DMS79 (cell line): Measurements from ENCODE around the gene TMTC1.
"Not testable (repeated sequence)": the region's sequence is repeated elsewhere in the genome, so short reads cannot be mapped to it uniquely, and the experiment has no call there.

Experiments used
- DNase-seq: peaks from one replicate; lab custom pipeline; 2025; lab: John Stamatoyannopoulos, UW

Gene TMTC1

DNA sequence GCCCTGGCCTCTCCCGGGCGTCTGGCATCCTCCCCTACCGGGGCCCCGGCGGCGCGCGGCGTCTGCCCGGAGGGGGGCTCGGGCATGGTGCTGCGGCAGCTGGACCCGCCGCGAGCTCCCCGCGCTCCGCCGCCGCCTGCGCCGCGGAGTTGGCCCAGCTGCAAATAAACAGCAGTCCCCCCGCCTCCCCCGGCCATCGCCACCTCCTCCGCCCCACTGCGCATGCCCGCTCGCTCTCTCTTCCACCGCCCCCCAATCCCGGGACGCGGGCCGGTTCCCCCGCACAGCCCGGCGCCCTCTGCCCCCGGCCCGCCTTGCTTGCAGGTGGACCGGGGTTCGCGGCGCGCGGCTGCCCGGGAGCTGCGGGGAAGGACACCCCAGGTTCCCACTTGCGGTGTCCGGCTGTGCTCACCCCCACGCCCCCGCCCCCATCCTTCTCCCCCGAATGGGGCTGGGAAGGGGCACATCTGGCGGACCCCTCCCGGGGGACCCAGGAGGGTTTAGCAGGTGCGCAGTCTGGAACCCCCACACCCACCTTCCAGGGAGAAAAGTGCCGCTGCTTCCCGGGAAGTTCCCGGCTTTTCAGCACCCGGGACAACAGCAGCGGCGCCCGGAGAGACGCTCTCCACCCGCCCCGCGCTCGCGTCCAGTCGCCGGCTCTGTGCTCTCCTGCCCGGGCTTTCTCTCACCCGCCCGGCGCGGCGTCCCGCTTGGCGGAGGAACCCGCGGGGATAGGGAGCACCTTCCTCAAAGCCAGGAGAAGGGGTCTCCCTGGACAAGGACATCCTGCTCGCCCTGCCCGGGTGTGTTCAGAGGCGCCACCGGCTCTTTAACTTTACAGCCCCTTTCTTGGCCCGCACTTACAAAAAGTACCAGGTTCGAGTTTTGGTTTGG lies at the start of gene TMTC1:
TSS of gene TMTC1 (minus strand) at position 170 of the 894 bp plus-strand sequence. CDS start 191 bp downstream, outside the sequence.
- no peak for DNase-seq

DNA sequence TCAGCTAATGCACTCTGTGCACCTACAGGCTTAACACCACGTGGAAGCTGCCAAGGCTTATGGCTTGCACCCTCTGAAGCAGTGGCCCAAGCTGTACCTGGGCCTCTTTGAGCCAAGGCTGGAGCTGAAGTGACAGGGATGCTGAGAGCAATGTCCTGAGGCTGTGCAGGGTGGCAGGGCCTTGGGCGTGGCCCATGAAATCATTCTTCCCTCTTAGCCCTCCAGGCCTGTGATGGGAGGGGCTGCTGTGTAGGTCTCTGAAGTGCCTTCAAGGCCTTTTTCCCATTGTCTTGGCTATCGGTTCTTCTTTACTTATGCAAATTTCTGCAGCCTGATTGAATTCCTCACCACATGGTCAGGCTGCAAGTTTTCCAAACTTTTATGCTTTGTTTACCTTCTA lies 47.4 kb upstream of the TMTC1 start:
- DNase-seq, result no peak

DNA sequence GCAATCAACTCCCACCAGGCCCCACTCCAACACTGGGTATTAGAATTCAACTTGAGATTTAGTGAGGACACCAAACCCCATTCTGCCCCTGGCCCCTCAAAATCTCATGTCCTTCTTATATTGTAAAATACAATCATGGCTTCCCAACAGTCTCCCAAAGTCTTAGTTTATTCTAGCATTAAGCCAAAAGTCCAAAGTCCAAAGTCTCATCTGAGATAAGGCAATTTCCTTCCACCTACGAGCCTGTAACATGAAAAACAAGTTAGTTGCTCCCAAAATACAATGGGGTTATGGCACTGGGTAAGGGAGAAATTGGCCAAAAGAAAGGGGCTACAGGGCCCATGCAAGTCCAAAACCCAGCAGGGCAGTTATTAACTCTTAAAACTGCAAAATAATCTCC lies 46.6 kb upstream of the TMTC1 start:
- DNase-seq, result no peak

DNA sequence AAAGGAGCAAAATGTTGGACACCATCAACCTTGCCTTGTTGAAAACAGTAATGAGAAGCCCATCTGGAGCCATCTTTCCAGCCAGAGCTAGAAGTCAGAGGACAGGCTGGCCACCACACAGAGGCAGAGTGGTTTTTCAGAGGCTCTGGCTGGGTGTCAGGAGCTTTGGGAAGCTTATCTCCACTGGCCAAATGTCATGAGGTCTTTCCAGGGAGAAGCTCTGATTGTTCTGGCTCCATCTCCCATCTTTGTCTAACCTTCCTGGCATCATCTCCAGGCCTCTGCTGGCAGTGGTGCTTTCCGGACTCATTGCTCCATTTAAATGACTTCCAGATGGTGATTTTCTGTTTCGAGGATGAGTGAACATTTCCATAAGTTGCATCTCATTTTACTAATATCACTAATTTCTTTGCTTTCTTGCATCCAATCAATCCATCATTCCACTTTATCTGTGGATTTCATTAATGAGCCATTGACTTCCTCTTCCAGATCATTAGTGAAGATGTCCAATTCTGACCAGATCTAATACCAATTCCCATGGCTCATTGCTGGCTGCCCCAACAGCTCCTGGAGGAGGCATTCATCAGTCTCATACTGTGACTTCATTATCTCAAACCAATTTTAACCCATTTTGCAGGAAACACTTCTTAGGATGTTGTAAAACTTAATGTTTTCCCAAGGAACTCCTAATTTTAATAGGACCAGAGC lies 35.3 kb upstream of the TMTC1 start:
- DNase-seq, result no peak

DNA sequence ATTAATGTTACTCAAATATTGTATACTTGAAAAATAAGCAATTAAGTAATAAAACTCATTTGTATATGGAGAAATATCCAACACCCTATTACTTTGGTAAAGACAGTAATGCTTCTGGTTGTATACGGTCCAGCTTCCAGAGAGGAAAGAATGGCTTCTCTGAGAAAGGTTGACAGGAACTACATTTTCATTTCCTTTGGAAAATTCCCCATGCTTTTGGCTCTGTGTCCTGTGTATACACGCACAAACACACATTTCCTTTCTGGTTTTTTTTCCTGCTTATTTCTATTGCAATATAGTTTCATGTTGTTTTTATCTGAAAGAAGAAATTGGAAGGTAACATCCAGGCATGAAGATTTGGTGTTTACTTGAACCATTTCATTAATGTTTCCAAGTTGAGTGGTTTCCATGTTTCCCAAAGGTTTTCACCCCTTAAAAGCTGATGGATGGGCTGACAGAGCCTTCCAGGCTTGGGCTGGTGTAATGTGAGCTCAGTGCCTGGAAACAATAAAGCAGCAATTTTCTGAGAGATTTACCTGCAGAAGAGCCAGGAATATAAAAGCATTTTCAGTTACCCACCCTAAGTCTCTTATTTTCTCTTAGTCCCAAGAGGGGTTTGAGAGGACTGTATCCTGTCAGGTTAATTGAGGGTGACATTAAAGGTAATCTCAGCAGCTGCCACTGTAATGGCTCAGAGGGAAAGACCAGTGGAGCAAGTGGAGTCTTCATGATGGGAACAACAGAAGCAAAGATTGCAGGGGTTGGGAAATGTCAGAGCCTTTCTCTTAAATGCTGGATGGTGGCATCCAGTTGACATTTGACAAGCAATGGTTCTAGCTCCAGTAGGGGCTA lies 33.4 kb upstream of the TMTC1 start:
- no peak for DNase-seq

DNA sequence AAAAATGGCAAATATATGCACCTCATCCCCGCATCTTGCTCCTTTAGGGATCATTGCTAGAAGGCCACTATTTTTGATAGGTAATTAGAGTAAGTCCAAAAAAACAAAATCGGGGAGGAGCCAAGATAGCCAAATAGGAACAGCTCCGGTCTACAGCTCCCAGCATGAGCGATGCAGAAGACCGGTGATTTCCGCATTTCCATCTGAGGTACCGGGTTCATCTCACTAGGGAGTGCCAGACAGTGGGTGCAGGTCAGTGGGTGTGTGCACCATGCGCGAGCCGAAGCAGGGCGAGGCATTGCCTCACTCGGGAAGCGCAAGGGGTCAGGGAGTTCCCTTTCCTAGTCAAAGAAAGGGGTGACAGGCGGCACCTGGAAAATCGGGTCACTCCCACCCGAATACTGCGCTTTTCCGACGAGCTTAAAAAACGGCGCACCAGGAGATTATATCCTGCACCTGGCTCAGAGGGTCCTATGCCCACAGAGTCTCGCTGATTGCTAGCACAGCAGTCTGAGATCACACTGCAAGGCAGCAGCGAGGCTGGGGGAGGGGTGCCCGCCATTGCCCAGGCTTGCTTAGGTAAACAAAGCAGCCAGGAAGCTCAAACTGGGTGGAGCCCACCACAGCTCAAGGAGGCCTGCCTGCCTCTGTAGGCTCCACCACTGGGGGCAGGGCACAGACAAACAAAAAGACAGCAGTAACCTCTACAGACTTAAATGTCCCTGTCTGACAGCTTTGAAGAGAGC lies 26.0 kb upstream of the TMTC1 start:
- DNase-seq, result not testable (repeated sequence)

DNA sequence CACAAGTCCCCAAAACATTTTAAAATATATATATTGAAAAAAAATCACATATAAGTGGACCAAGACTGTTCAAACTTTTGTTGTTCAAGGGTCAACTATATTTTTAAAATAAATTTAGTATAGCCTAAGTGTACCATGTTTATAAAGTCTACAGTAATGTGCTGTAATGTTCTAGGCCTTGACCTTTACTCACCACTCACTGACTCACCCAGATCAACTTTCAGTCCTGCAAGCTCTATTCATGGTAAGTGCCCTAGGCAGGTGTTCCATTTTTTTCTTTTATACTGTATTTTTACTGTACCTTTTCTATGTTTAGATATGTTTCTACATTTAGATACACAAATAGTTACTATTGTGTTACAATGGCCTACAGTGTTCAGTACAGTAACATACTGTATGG lies 23.4 kb upstream of the TMTC1 start:
- DNase-seq, result no peak

DNA sequence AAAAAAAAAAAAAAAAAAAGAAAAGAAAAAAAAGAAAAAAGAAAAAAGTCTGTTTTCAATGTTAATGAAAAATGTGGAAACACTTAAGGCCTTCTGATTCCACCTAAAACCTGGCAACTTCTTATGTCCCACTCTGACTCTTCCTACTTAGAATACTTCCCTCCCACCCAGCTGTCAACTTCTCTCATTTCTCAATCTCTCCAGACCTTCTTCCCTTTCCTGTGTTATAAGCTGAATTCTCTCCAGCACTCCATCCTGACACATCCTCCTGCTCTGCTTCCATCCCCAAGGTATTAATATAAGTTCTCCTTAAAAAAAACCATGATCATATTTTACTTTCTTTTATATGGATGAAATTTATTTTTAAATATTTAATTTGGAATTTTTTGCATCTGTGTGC lies 20.3 kb upstream of the TMTC1 start:
- no peak for DNase-seq

DNA sequence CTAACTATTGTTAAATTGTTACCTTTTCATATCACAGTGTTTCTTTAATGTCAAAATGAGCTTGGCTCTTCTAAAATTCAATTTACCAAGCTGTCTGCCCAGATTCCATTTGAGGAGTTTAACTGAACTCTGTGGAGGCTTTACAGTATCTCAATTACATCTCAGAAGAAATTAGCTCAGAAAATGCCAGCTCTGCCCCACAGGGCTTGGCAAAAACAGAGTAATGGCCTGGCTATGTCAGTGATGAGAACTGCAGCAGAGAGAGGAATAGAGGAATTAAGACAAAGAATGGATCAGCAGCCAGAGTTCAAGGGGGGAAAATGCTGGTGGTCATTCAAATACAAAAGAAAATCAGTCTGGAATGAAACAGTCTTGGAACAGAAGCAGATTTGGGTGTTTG lies 15.8 kb upstream of the TMTC1 start:
- no peak for DNase-seq

DNA sequence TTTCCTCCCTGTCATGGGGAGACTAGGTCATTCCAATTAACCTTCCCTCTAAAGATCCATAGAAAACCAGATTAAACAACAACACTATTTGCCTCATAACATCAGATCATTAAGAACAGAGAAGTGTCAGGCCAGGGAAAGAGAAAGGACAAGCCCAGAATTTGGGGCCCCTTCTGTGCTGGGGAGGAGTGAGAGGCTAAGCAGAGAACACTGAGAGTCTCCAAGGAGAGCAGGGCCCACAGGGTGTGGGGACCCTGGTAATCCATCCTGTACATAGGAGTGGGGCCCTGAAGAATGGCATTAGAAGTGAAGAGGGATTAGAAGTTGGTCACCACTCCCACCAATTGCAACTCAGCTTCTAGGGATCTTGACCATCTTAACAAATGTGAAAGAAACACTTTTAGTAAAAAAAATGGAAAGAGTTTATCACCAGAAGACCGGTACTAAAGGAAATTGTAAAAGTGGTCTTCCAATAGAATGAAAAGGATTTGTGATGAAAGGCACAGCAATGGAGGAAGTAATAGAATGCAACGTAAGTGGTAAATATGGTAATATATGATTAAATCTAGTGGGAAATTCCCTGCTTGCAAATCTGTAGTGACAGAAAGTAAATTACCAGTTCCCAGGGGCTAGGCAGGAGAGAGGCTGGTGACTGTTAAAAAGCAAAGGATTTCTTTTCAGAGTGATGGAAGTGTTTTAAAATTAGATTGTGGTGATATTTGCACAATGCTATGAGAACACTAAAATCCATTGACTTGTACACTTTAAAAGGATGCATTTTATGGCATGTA lies 14.0 kb upstream of the TMTC1 start:
- no peak for DNase-seq

DNA sequence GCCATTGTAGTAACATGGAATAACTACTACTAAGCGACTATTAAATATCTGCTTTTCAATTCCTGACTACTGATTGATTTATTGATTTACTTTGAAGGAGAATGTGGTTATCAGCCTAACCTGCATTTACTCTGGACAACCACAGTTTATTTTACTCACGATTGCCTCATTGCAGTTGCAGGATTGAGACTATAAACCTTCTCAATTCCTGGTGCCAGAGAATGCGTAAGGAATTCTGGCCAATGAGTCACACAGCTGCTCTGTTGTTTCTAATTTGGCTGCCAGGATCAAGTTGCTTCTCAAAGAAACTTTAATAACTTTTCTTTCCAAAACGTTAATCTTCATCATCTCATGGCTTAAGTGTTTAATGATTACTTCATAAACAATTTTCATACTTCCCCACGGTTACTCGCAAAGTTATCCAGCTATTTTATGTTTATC lies 13.1 kb upstream of the TMTC1 start:
- no peak for DNase-seq

DNA sequence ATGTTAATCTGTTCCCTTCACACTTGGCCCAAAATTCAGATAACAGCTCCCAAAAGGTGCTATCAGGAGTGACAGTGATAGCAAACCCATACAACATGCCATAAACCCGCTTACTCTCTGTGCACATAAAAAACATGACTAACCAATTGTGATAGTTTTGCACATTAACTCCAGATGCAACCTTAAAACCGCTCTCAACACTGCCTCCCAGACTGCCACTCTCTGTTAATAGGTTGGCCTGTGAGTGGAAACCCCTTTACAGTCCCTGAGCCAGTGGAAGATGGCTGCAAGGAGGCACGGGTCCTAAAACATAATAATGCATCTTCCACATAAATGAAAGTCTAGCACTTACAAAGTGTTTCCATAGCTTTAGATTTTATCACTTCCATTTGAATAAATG lies 12.0 kb upstream of the TMTC1 start:
- no peak for DNase-seq

DNA sequence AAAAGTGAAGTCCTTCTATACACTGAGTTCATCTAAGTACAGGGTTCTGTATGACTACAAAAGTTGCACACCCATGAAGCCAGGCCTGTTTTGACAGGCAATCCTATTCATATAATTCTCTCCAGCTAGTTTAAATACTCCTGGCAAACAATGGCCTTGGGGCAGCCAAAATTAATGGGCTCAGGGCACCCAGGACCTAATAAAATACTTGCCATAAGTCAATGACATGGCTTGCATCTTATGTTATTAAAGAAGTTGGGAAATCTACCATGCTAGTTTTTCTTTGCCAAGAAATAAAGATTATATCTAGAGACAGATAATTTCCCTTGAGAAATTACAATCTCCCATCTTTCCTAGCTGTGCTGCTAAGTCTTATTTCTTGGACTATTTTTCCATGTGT lies 11.1 kb upstream of the TMTC1 start:
- DNase-seq, result no peak

DNA sequence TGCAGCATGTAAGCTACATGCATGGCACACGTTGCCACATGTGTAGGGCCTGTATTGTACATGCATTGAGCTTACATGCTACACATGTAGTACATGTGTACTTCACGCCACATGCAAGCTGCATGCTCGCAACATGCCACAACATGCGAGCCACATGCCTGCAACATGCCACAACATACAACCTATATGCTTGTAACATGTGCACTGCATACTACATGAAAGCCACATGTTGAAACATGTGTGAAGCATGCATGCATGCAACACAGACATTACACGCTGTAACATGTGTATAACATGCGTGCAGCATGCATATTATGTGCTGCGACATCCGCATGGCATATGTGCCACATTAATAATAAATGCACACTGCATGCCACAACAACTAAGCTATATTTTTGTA lies 9.1 kb upstream of the TMTC1 start:
- no peak for DNase-seq

DNA sequence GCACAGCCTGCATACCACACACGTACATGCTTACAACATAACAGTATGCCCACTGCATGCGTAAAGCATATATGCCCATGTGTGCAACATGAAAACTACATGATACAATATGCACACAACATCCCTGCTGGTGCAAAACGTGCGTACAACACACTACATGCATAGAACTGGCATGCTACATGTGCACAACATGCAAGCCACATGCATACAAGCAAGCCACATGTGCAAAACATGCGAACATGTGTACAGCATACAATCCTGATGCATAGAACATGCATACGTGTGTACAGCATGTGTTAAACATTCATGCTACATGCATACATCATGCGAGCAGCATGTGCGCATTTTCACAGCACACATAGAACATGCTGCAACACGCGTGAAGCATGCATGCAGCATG lies 8.4 kb upstream of the TMTC1 start:
- no peak for DNase-seq

DNA sequence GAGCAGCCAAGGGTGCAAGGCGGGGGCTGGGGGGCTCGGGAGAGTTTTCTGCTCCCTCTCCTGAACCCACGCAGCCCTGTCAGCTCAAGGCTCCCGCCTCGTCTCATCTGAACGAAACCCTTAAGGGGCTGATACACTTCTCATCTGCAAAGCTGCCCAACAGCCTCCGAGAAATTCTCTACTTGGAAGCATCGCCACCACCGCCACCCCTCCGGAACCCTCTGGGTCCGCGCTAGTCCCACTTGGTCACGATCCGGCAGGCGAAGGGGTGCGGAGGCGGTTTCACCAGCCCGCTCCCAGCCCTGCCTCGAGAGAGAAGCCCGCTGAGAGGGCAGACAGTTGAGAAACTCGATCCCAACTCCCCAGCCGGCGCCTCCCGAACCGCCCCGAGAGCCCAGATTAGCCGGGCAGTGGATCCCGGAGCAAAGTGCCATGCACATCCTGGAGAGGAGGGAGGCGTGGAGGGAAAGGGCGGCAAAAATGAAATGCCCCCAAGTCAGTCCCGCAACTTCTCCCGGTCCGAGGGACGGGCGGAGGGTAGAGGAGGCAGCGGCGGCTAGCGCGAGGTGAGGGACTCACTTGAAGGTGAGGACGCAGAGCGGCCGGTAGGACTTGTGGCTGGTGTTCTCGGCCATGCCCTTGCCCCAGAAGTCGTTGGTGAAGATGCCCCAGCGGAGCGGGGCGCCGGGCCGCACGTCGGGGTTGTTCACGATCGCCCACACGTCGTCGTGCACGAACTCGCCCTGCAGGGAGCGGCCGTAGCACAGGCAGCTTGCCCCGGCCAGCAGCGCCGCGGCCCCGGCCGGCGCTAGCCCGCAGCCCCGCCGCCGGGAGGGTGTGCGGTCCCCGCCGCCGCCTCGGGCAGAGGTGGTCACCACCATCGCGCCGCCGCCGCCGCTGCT lies 620 bp downstream of the TMTC1 start:
- DNase-seq, result no peak

DNA sequence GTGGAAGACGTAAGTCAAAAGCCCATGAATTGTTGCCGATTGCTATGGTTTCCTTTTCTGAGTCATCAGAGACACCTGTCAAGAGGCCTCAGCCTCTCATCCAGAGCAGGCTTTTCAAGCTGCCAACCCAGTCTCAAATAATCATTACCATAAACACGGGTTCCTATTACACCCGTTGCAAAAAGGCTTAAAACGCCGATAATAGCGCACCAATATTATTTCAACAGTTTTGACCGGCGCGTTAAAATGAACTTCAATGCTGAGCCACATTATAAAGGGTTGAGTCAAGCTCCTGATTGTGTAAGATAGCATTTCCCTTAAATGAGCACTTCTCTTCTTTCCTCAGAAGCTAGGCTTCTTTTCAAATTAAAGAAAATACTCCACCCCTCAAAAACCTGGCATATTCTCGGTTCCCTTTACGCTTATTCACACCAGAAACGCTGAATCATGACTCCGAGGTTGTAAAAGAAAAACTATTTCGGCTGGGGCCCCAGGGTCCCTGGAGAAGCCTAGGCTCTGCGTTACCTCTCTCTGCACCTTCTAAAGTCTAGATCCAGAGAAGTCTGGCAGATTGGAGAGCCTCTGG lies 1.4 kb downstream of the TMTC1 start:
- DNase-seq, result no peak

DNA sequence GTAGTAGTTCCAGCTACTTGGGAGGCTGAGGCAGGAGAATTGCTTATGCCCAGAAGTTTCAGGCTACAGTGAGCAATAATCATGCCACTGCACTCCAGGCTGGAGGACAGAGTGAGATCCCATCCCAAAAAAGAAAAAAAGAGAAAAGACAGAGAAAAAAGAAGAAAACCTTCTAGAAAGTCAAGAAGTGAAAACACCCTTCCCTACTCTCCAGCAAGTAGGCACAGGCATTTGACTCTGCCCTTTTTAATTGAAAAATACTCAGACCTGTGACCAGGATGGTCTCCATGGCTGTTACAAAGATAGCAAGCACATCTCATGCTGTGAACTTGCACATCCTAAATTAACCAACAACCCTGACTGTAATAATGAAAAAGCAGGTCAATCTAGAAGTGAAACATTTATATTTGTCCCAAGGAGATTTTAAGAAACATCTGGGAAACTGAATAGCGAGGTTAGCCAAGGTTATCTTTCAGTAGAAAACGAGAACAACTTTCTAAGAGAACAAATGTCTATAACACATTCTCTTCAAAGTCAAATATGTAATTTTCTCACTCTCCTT lies 2.0 kb downstream of the TMTC1 start:
- DNase-seq, result no peak

DNA sequence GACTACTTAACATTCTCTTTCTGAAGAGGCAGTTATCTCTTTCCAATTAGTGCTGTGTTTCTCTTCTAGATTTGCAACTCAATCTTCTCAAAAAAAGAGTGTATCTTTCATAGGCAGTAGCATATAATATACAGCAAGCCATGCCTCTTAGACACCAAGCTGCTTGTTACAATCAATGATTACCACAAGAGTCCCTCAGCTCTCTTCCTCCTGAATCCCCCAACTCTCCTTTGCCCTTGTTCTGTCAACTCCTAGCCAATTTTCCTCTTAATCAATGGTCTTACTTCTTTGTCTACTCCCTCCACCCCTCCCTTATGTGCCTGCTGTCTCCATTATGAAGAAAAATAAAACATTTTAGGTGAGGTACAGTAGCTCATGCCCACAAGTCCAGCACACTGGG lies 2.6 kb downstream of the TMTC1 start:
- DNase-seq, result no peak
